H9 (cell line): ENCODE measurements around the gene TRPM1. TPM values are rescaled to one million over a fixed set of nuclear protein-coding genes. Genes with fewer than 3 reads are reported as not detected.

Source experiments
- DNase-seq: peaks from one replicate; pipeline ENCODE4 v3.0.0-alpha.2; 2017
- H2AFZ ChIP-seq: one replicate; pipeline ENCODE4 v1.6.1; 2013; ENCODE audit warnings: mild to moderate bottlenecking, low read length, control low read depth, moderate library complexity
- H2AK5ac ChIP-seq: 2 replicates; pipeline ENCODE4 v1.6.1; 2013; ENCODE audit warnings: low read length, control low read depth, mixed read lengths; ENCODE audit not compliant: insufficient read length
- H2BK120ac ChIP-seq: one replicate; pipeline ENCODE4 v1.6.1; 2013; ENCODE audit warnings: low read depth, mild to moderate bottlenecking, low read length, control low read depth, inconsistent platforms; ENCODE audit not compliant: poor library complexity, severe bottlenecking
- H2BK12ac ChIP-seq: 2 replicates; pipeline ENCODE4 v1.6.1; 2013; ENCODE audit warnings: low read length, control low read depth, mixed read lengths, low read depth; ENCODE audit not compliant: insufficient read length
- H2BK15ac ChIP-seq: 2 replicates; pipeline ENCODE4 v1.6.1; 2013; ENCODE audit warnings: low read depth, low read length, control low read depth
- H2BK20ac ChIP-seq: one replicate; pipeline ENCODE4 v1.6.1; 2013; ENCODE audit warnings: low read depth, mild to moderate bottlenecking, low read length, control low read depth, inconsistent platforms; ENCODE audit not compliant: poor library complexity, severe bottlenecking
- H2BK5ac ChIP-seq: 2 replicates; pipeline ENCODE4 v1.6.1; 2013; ENCODE audit warnings: low read length, control low read depth, mixed read lengths; ENCODE audit not compliant: insufficient read length
- H3K14ac ChIP-seq: 2 replicates; pipeline ENCODE4 v1.6.1; 2013; ENCODE audit warnings: low read length, control low read depth; ENCODE audit not compliant: insufficient read depth
- H3K18ac ChIP-seq: 2 replicates; pipeline ENCODE4 v1.6.1; 2013; ENCODE audit warnings: low read depth, mild to moderate bottlenecking, mixed read lengths, low read length, control low read depth; ENCODE audit not compliant: insufficient read length
- H3K23ac ChIP-seq: 2 replicates; pipeline ENCODE4 v1.6.1; 2013; ENCODE audit warnings: low read length, control low read depth, mixed read lengths, low read depth; ENCODE audit not compliant: insufficient read length
- H3K23me2 ChIP-seq: 2 replicates; pipeline ENCODE4 v1.6.1; 2013; ENCODE audit warnings: low read depth, mild to moderate bottlenecking, mixed read lengths, low read length, control low read depth; ENCODE audit not compliant: insufficient read length, poor library complexity, severe bottlenecking
- H3K27ac ChIP-seq: 2 replicates; pipeline ENCODE4 v1.5.1; 2013; ENCODE audit warnings: low read length, control low read depth, mixed read lengths, low read depth; ENCODE audit not compliant: insufficient read length
- H3K27me3 ChIP-seq: 2 replicates; pipeline ENCODE4 v1.6.1; 2013; ENCODE audit warnings: low read length, control low read depth, inconsistent platforms; ENCODE audit not compliant: insufficient read depth
- H3K4ac ChIP-seq: 2 replicates; pipeline ENCODE4 v1.6.1; 2013; ENCODE audit warnings: low read depth, mild to moderate bottlenecking, control low read depth, inconsistent platforms, low read length, moderate library complexity
- H3K4me1 ChIP-seq: 2 replicates; pipeline ENCODE4 v1.6.1; 2013; ENCODE audit warnings: low read length, control low read depth, inconsistent platforms; ENCODE audit not compliant: insufficient read depth
- H3K4me2 ChIP-seq: 2 replicates; pipeline ENCODE4 v1.6.1; 2013; ENCODE audit warnings: low read length, control low read depth, mixed read lengths; ENCODE audit not compliant: insufficient read length, insufficient read depth
- H3K56ac ChIP-seq: 2 replicates; pipeline ENCODE4 v1.6.1; 2013; ENCODE audit warnings: low read depth, mild to moderate bottlenecking, mixed read lengths, low read length, control low read depth; ENCODE audit not compliant: insufficient read length
- H3K79me1 ChIP-seq: 2 replicates; pipeline ENCODE4 v1.6.1; 2013; ENCODE audit warnings: low read depth, mild to moderate bottlenecking, moderate library complexity, low read length, control low read depth, inconsistent platforms; ENCODE audit not compliant: insufficient read depth, poor library complexity, severe bottlenecking
- H3K79me2 ChIP-seq: 2 replicates; pipeline ENCODE4 v1.6.1; 2013; ENCODE audit warnings: low read length, control low read depth, inconsistent platforms; ENCODE audit not compliant: insufficient read depth
- H3K9ac ChIP-seq: 2 replicates; pipeline ENCODE4 v1.6.1; 2013; ENCODE audit warnings: low read length, control low read depth, mixed read lengths; ENCODE audit not compliant: insufficient read length; ENCODE audit errors: extremely low read depth
- H3K9me3 ChIP-seq: one replicate; pipeline ENCODE4 v1.6.1; 2013; ENCODE audit warnings: low read depth, low read length, inconsistent platforms; ENCODE audit not compliant: control insufficient read depth
- H3T11ph ChIP-seq: one replicate; pipeline ENCODE4 v1.6.1; 2013; ENCODE audit warnings: mild to moderate bottlenecking, low read length, control low read depth, inconsistent platforms
- H4K20me1 ChIP-seq: one replicate; pipeline ENCODE4 v1.6.1; 2013; ENCODE audit not compliant: control insufficient read depth, insufficient read length, insufficient read depth
- H4K5ac ChIP-seq: 2 replicates; pipeline ENCODE4 v1.6.1; 2013; ENCODE audit warnings: low read depth, mild to moderate bottlenecking, mixed read lengths, low read length, control low read depth; ENCODE audit not compliant: insufficient read length
- H4K8ac ChIP-seq: replicated peaks from 2 replicates; pipeline ENCODE4 v1.6.1; 2013; ENCODE audit warnings: low read length, control low read depth, mixed read lengths, low read depth; ENCODE audit not compliant: insufficient read length
- H4K91ac ChIP-seq: 2 replicates; pipeline ENCODE4 v1.6.1; 2013; ENCODE audit warnings: low read depth, mild to moderate bottlenecking, moderate library complexity, mixed read lengths, low read length, control low read depth; ENCODE audit not compliant: insufficient read length
- H3K27ac Mint-ChIP-seq, 3 experiments: 2 replicates in 2 of 3; 3 replicates in 1 of 3; pipeline ENCODE4 v1.8.0; 2020 to 2021; ENCODE audit warnings: mixed read lengths in 3 of 3, mild to moderate bottlenecking in 1 of 3, moderate library complexity in 1 of 3
- H3K27me3 Mint-ChIP-seq: 2 replicates; pipeline ENCODE4 v1.8.0; 2021; ENCODE audit warnings: low read depth, mild to moderate bottlenecking, moderate library complexity, mixed read lengths
- H3K36me3 Mint-ChIP-seq, 3 experiments: 2 replicates in 2 of 3; 3 replicates in 1 of 3; pipeline ENCODE4 v1.8.0; 2020 to 2021; ENCODE audit warnings: low read depth in 3 of 3, mixed read lengths in 3 of 3; ENCODE audit not compliant: insufficient read depth in 1 of 3
- H3K4me1 Mint-ChIP-seq, 2 experiments: 2 replicates each; pipeline ENCODE4 v1.8.0; 2020; ENCODE audit warnings: mixed read lengths in 2 of 2
- H3K4me3 Mint-ChIP-seq, 2 experiments: 2 replicates in 1 of 2; 3 replicates in 1 of 2; pipeline ENCODE4 v1.8.0; 2020 to 2021; ENCODE audit warnings: mild to moderate bottlenecking in 2 of 2, mixed read lengths in 2 of 2, moderate library complexity in 1 of 2
- H3K9me3 Mint-ChIP-seq, 2 experiments: 2 replicates in 1 of 2; 3 replicates in 1 of 2; pipeline ENCODE4 v1.8.0; 2020; ENCODE audit warnings: mild to moderate bottlenecking in 2 of 2, mixed read lengths in 2 of 2, moderate library complexity in 1 of 2
- WGBS: extraction: QIAGEN DNeasy Blood & Tissue Kit; methylation state at CpG from one replicate; pipeline ENCODE4 v1.1.7; 2013; ENCODE audit warnings: missing lambda C conversion rate, low lambda C conversion rate, mixed read lengths; ENCODE audit not compliant: insufficient read length; ENCODE audit errors: extremely low coverage; 5-methylcytosine and 5-hydroxymethylcytosine counted together
- total RNA-seq: library from RNA; stranded (reverse); gene quantifications from 2 replicates; pipeline ENCODE4 v1.2.1, GENCODE V29; 2021
- TF ChIP-seq, protein P1 (sequence below): fragments of 200-600 bp; sonication (generic); conservative IDR thresholded peaks from 3 replicates; pipeline ENCODE4 v1.8.0; 2021; ENCODE audit warnings: antibody characterized with exemption, mild to moderate bottlenecking

The TRPM1 gene
- total RNA-seq, 1 experiment from 2014 or later: not detected

DNA sequence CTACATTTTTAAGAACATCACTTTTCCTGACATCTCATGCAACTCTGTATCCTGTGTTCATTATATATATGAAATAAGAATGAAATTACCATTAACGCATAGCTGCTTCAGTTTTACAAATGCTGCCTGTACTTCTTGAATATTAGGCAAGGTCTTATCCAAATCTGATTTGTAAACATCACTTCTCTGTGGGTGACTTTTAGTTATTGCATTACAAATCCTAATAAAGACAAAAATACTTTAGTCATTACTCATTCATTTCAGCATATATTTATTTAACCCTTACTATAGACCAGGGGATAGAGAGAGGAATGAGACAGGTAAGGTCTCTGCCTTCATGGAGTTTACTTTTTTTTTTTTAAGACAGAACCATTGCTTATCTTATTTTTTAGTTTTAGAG, 146.9 kb downstream of the TRPM1 start:
- Histone ChIP-seq H3K27ac (no peak overlapping the region), H3K79me2 (no peaks in the 10 kb centered on the region), H3K9ac (no peak overlapping the region), H4K91ac (no peak overlapping the region), H3K23me2 (no peaks in the 10 kb centered on the region), H2BK20ac (no peak overlapping the region), H3K9me3 (no peaks in the 10 kb centered on the region), H2BK5ac (no peak overlapping the region), H4K5ac (no peak overlapping the region), H2BK15ac (no peak overlapping the region), H2AFZ (no peak overlapping the region), H3K79me1 (no peaks in the 10 kb centered on the region), H3K4me2 (no peak overlapping the region), H4K20me1 (no peaks in the 10 kb centered on the region), H3K14ac (no peak overlapping the region), H2AK5ac (no peak overlapping the region), H3K4me1 (no peaks in the 10 kb centered on the region; the same call in 1 of the 2 replicates), H4K8ac (no peak overlapping the region), H3K4ac (no peak overlapping the region), H3K56ac (no peak overlapping the region), H3K23ac (no peak overlapping the region), H3K18ac (no peak overlapping the region), H3K27me3 (no peaks in the 10 kb centered on the region), H2BK12ac (no peak overlapping the region), H2BK120ac (no peak overlapping the region), H3T11ph (no peak overlapping the region)
- Mint-ChIP-seq H3K4me3 (no peak overlapping the region), H3K36me3 (peaks cover 25 to 82% (median 65%) of the 10 kb centered on the region in 3 experiments; a peak in 6 of 7 replicates), H3K9me3 (peaks cover 0 to under 1% of the 10 kb centered on the region in 2 experiments; a peak in 1 of 5 replicates), H3K4me1 (peaks cover 5 to 10% of the 10 kb centered on the region in 2 experiments; a peak in 2 of 4 replicates), H3K27me3 (no peaks in the 10 kb centered on the region), H3K27ac (no peak overlapping the region)
- TF ChIP-seq, protein P1, sequence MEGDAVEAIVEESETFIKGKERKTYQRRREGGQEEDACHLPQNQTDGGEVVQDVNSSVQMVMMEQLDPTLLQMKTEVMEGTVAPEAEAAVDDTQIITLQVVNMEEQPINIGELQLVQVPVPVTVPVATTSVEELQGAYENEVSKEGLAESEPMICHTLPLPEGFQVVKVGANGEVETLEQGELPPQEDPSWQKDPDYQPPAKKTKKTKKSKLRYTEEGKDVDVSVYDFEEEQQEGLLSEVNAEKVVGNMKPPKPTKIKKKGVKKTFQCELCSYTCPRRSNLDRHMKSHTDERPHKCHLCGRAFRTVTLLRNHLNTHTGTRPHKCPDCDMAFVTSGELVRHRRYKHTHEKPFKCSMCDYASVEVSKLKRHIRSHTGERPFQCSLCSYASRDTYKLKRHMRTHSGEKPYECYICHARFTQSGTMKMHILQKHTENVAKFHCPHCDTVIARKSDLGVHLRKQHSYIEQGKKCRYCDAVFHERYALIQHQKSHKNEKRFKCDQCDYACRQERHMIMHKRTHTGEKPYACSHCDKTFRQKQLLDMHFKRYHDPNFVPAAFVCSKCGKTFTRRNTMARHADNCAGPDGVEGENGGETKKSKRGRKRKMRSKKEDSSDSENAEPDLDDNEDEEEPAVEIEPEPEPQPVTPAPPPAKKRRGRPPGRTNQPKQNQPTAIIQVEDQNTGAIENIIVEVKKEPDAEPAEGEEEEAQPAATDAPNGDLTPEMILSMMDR: no peak
- WGBS: no CpG with 5 or more reads among the region's 1 CpG
- no peak for DNase-seq
